CD14-positive monocyte (primary cell): ENCODE measurements around the gene STARD13. TPM values are rescaled to one million over a fixed set of nuclear protein-coding genes. Genes with fewer than 3 reads are reported as not detected.

Experiments used
- DNase-seq, 3 donors: peaks; one replicate each; pipeline ENCODE4 v3.0.0-alpha.2; 2011 to 2022
- H2AFZ ChIP-seq: 2 replicates; pipeline ENCODE4 v1.6.0; 2012; ENCODE audit warnings: mild to moderate bottlenecking, low read depth, low read length, inconsistent platforms; ENCODE audit not compliant: insufficient read depth, poor library complexity, severe bottlenecking
- H3K27ac ChIP-seq, 2 donors: 1 replicate in 1 of 2; 2 replicates in 1 of 2; pipeline ENCODE4 v1.5.1; 2012 to 2013; ENCODE audit warnings: low read length in 2 of 2, control low read depth in 1 of 2, inconsistent platforms in 1 of 2, low read depth in 1 of 2, mild to moderate bottlenecking in 1 of 2
- H3K27me3 ChIP-seq, 2 donors: one replicate each; pipeline versions ENCODE4 v1.6.0 to v1.6.1; 2011 to 2013; ENCODE audit warnings: low read length in 2 of 2; ENCODE audit not compliant: control insufficient read depth in 2 of 2, insufficient read depth in 2 of 2
- H3K36me3 ChIP-seq, 2 donors: replicated peaks in 1 of 2; 1 replicate in 1 of 2; 2 replicates in 1 of 2; pipeline versions ENCODE4 v1.5.1 to v1.6.1; 2012 to 2013; ENCODE audit warnings: low read length in 2 of 2, control low read depth in 1 of 2, inconsistent platforms in 1 of 2, mild to moderate bottlenecking in 1 of 2; ENCODE audit not compliant: insufficient read depth in 2 of 2, control insufficient read depth in 1 of 2
- H3K4me1 ChIP-seq, 2 donors: 1 replicate in 1 of 2; 2 replicates in 1 of 2; pipeline versions ENCODE4 v1.5.1 to v1.6.1; 2012 to 2013; ENCODE audit warnings: low read length in 2 of 2, control low read depth in 1 of 2, inconsistent platforms in 1 of 2, mild to moderate bottlenecking in 1 of 2, moderate library complexity in 1 of 2; ENCODE audit not compliant: insufficient read depth in 2 of 2, control insufficient read depth in 1 of 2
- H3K4me2 ChIP-seq: replicated peaks from 2 replicates; pipeline ENCODE3; 2012; ENCODE audit warnings: low read length, moderate library complexity, mild to moderate bottlenecking; ENCODE audit not compliant: poor library complexity, severe bottlenecking; ENCODE audit errors: extremely low read depth
- H3K4me3 ChIP-seq, 3 experiments: fragments of 200-600 bp in 1 of 3; sonication (generic) in 1 of 3; replicated peaks in 1 of 3; 1 replicate in 2 of 3; 2 replicates in 1 of 3; pipeline ENCODE4 v1.5.1; 2011 to 2013; ENCODE audit warnings: low read length in 3 of 3, mild to moderate bottlenecking in 3 of 3, control low read depth in 2 of 3, low read depth in 2 of 3, inconsistent platforms in 1 of 3, moderate library complexity in 1 of 3
- H3K79me2 ChIP-seq: 2 replicates; pipeline ENCODE4 v1.6.0; 2012; ENCODE audit warnings: mild to moderate bottlenecking, control low read depth, inconsistent platforms, low read length, moderate library complexity; ENCODE audit not compliant: insufficient read depth
- H3K9ac ChIP-seq: 2 replicates; pipeline ENCODE4 v1.6.0; 2017; ENCODE audit warnings: low read length, mild to moderate bottlenecking; ENCODE audit not compliant: insufficient read depth, poor library complexity, severe bottlenecking
- H3K9me3 ChIP-seq, 2 donors: replicated peaks in 1 of 2; 1 replicate in 1 of 2; 2 replicates in 1 of 2; pipeline versions ENCODE4 v1.5.1 to v1.6.1; 2012 to 2013; ENCODE audit warnings: low read length in 2 of 2, control low read depth in 1 of 2; ENCODE audit not compliant: control insufficient read depth in 1 of 2, insufficient read depth in 1 of 2
- H4K20me1 ChIP-seq: 2 replicates; pipeline ENCODE4 v1.6.0; 2012; ENCODE audit warnings: mild to moderate bottlenecking, low read length, control low read depth, moderate library complexity; ENCODE audit not compliant: insufficient read depth
- H3K27ac Mint-ChIP-seq, 7 donors: one replicate each; pipeline ENCODE4 v1.8.0; 2020; ENCODE audit warnings: mild to moderate bottlenecking in 7 of 7, mixed read lengths in 7 of 7, moderate library complexity in 6 of 7, inconsistent platforms in 2 of 7
- H3K27me3 Mint-ChIP-seq, 3 donors: one replicate each; pipeline ENCODE4 v1.8.0; 2021 to 2022; ENCODE audit warnings: low read depth in 3 of 3, mild to moderate bottlenecking in 3 of 3, mixed read lengths in 3 of 3, moderate library complexity in 3 of 3, inconsistent platforms in 1 of 3
- H3K36me3 Mint-ChIP-seq, 2 donors: one replicate each; pipeline ENCODE4 v1.8.0; 2020; ENCODE audit warnings: mixed read lengths in 2 of 2, inconsistent platforms in 1 of 2, mild to moderate bottlenecking in 1 of 2
- H3K4me1 Mint-ChIP-seq: one replicate; pipeline ENCODE4 v1.8.0; 2020; ENCODE audit warnings: mild to moderate bottlenecking, mixed read lengths
- H3K4me3 Mint-ChIP-seq, 2 donors: one replicate each; pipeline ENCODE4 v1.8.0; 2020; ENCODE audit warnings: mild to moderate bottlenecking in 2 of 2, mixed read lengths in 2 of 2, moderate library complexity in 1 of 2
- H3K9me3 Mint-ChIP-seq, 7 donors: one replicate each; pipeline ENCODE4 v1.8.0; 2020 to 2022; ENCODE audit warnings: mixed read lengths in 7 of 7, mild to moderate bottlenecking in 6 of 7, moderate library complexity in 6 of 7, inconsistent platforms in 2 of 7
- CTCF ChIP-seq: fragments of 200-600 bp; IDR thresholded peaks from one replicate; pipeline ENCODE4 v1.8.0; 2022; ENCODE audit warnings: antibody characterized with exemption, mild to moderate bottlenecking
- WGBS: methylation state at CpG from one replicate; pipeline ENCODE4 v1.1.5; 2013; ENCODE audit warnings: missing lambda C conversion rate; ENCODE audit not compliant: insufficient coverage; 5-methylcytosine and 5-hydroxymethylcytosine counted together
- intact Hi-C, 2 donors: fragments of 100-400 bp; cut with micrococcal nuclease; formaldehyde crosslinking; loops; one replicate each; pipeline versions ENCODE4 v1.15.0 to v1.15.1; 2023
- polyA plus RNA-seq, 3 donors: library from polyadenylated mRNA; depleted of rRNA in 1 of 3; unstranded in 2 of 3; stranded (reverse) in 1 of 3; fragments of 300-500 nt in 2 of 3; fragments of >200 nt in 1 of 3; fragmentation: Illumina TruSeq in 2 of 3; gene quantifications; 1 replicate in 2 of 3; 2 replicates in 1 of 3; pipeline ENCODE4 v1.2.3, GENCODE V29; 2012 to 2021

Gene STARD13
- polyA plus RNA-seq, 3 donors, result 0.37 to 0.69 (median 0.60) TPM

GRCh38 chr13:33176526-33176925 is 109.0 kb downstream of the STARD13 start:
- Histone ChIP-seq H3K9ac (no peak overlapping the region), H3K4me3 (no peak overlapping the region), H3K79me2 (no peaks in the 10 kb centered on the region), H3K4me2 (no peak overlapping the region), H4K20me1 (no peaks in the 10 kb centered on the region), H3K27me3 (no peaks in the 10 kb centered on the region), H3K4me1 (no peaks in the 10 kb centered on the region), H3K27ac (no peak overlapping the region), H3K36me3 (no peaks in the 10 kb centered on the region), H3K9me3 (no peaks in the 10 kb centered on the region), H2AFZ (no peak overlapping the region)
- no CpG with 5 or more reads among the region's 1 CpG for WGBS
- no peaks in the 10 kb centered on the region for H3K4me1 Mint-ChIP-seq
- no peak for TF ChIP-seq CTCF
- no peaks in the 10 kb centered on the region for H3K36me3 Mint-ChIP-seq
- no peaks in the 10 kb centered on the region for H3K27me3 Mint-ChIP-seq
- H3K4me3 Mint-ChIP-seq, result no peak overlapping the region
- peaks cover 0 to 5% (median 0%) of the 10 kb centered on the region in 7 donors for H3K9me3 Mint-ChIP-seq
- intact Hi-C loops, result no loop called here
- no peak overlapping the region for H3K27ac Mint-ChIP-seq
- DNase-seq, result no peak

DNA sequence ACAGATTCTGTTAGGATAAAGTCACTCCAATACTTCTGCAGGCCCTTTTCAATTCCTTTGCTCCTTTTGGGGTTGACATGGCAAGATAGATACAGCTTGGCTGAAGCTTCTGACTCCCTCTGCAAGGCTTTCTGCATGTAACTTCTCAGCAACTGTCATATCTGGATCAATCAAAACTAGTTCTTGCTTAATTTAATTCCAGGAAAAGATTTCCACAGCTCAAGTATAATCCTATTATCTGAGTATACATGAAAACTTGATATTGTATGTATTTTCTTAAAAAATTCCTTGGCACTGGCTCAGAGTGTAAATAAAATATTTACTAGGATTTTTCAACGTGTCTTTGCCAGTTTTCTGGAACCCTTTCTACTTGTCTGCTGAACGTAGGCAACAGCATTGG is 109.6 kb downstream of the STARD13 start:
- intact Hi-C loops, result no loop called here
- H3K36me3 Mint-ChIP-seq, result no peaks in the 10 kb centered on the region

More for the DNA sequence above, 109.6 kb downstream of the STARD13 start:
- no peaks in the 10 kb centered on the region for H3K4me1 Mint-ChIP-seq
- TF ChIP-seq CTCF, result no peak
- Histone ChIP-seq H3K4me2 (no peak overlapping the region), H3K27ac (no peak overlapping the region), H4K20me1 (no peaks in the 10 kb centered on the region), H3K79me2 (no peaks in the 10 kb centered on the region), H3K4me3 (no peak overlapping the region), H3K36me3 (no peaks in the 10 kb centered on the region), H3K9me3 (no peaks in the 10 kb centered on the region), H3K27me3 (no peaks in the 10 kb centered on the region), H2AFZ (no peak overlapping the region), H3K4me1 (no peaks in the 10 kb centered on the region), H3K9ac (no peak overlapping the region)
- WGBS, result no CpG with 5 or more reads among the region's 2 CpGs
- no peak for DNase-seq
- no peak overlapping the region for H3K27ac Mint-ChIP-seq
- no peak overlapping the region for H3K4me3 Mint-ChIP-seq
- peaks cover 0 to 2% (median 0%) of the 10 kb centered on the region in 3 donors for H3K27me3 Mint-ChIP-seq
- H3K9me3 Mint-ChIP-seq, result peaks cover 0 to 5% (median 0%) of the 10 kb centered on the region in 7 donors
